HG03066 (cell line): ENCODE measurements around the gene DISC1.

Source experiments
- ATAC-seq: cut with Tn5 transposase; IDR thresholded peaks from one replicate; pipeline ENCODE4 v1.9.1; 2021; ENCODE audit warnings: low read depth; ENCODE audit not compliant: unreplicated experiment

DISC1 gene

GRCh38 chr1:231919239-231919885, 292.8 kb downstream of the DISC1 start:
- no peak for ATAC-seq

GRCh38 chr1:231919886-231920285, 293.3 kb downstream of the DISC1 start:
- ATAC-seq: no peak

GRCh38 chr1:231921646-231922345, 295.2 kb downstream of the DISC1 start:
- ATAC-seq: no peak

GRCh38 chr1:231923491-231924041, 297.0 kb downstream of the DISC1 start:
- no peak for ATAC-seq

GRCh38 chr1:231924180-231924579, 297.6 kb downstream of the DISC1 start:
- ATAC-seq: no peak

- ATAC-seq: no peak
Observed at GRCh38 chr1:231925864-231926263, 299.3 kb downstream of the DISC1 start.

- no peak for ATAC-seq
Observed at GRCh38 chr1:231926340-231926739, 299.8 kb downstream of the DISC1 start.

- no peak for ATAC-seq
Observed at GRCh38 chr1:231926933-231927332, 300.3 kb downstream of the DISC1 start.

GRCh38 chr1:231927431-231927830, 300.8 kb downstream of the DISC1 start:
- ATAC-seq: no peak

GRCh38 chr1:231929311-231929710, 302.7 kb downstream of the DISC1 start:
- no peak for ATAC-seq

- ATAC-seq: no peak
Observed at GRCh38 chr1:231930257-231930947, 303.8 kb downstream of the DISC1 start.

- no peak for ATAC-seq
Observed at GRCh38 chr1:231931146-231931545, 304.6 kb downstream of the DISC1 start.

GRCh38 chr1:231931846-231932454, 305.4 kb downstream of the DISC1 start:
- ATAC-seq: no peak

- ATAC-seq: no peak
Observed at GRCh38 chr1:231933711-231934626, 307.4 kb downstream of the DISC1 start.

- ATAC-seq: no peak
Observed at GRCh38 chr1:231934797-231935196, 308.2 kb downstream of the DISC1 start.

- ATAC-seq: no peak
Observed at GRCh38 chr1:231935856-231936255, 309.3 kb downstream of the DISC1 start.

GRCh38 chr1:231936983-231937775, 310.6 kb downstream of the DISC1 start:
- no peak for ATAC-seq

- ATAC-seq: no peak
Observed at GRCh38 chr1:231938211-231938610, 311.6 kb downstream of the DISC1 start.

- no peak for ATAC-seq
Observed at GRCh38 chr1:231938711-231939110, 312.1 kb downstream of the DISC1 start.
